GM19351 (cell line): Measurements from ENCODE around the gene INTS1.

ENCODE experiments used
- ATAC-seq: cut with Tn5 transposase; IDR thresholded peaks from one replicate; pipeline ENCODE4 v1.9.1; 2021; ENCODE audit warnings: mild to moderate bottlenecking, moderate library complexity; ENCODE audit not compliant: unreplicated experiment

Gene INTS1

DNA sequence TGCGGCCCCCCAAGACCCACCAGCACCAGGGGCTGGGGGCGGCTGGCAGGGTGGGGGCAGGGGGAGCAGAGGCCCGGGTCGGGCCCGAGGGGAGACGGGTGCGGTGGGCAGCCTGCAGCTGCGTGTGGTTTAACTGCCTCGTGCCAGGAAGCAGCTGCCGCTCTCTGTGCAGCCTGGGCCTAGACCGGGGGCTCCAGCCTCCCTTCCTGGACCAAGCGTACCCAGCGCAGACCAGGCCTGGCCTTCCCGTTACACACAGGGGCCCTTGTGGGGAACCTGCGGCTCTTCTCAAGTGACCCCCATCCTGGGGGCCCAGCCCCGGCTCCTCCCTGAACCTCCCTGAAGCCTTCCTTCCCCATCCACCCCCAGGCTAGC lies 6.6 kb upstream of the INTS1 start:
- ATAC-seq = no peak

GRCh38 chr7:1509226-1509625 lies 5.0 kb upstream of the INTS1 start:
- ATAC-seq = no peak

GRCh38 chr7:1508277-1508758 lies 4.1 kb upstream of the INTS1 start:
- no peak for ATAC-seq

GRCh38 chr7:1505731-1506550 lies 1.8 kb upstream of the INTS1 start:
- ATAC-seq = no peak

DNA sequence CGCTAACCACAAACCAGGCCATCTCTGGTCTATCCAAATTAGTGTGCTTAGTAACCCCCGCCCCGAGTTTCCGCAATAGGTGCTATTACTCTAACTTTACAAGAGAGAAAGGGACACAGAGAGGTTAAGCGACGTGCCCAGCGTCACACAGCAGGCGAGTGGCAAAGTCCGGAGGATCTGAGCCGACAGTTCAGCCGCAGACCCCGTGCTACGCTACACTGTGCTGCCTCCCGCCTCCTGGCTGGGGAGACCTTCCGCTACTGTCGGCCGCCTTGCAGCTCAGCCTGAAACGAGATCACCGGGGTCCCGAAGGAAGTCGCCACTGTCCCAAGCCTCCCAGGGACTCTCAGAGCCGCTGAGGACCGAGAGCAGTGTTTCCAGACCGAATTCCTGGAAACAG lies 799 bp downstream of the INTS1 start:
- no peak for ATAC-seq

- no peak for ATAC-seq
These were observed 1.3 kb downstream of the INTS1 start for GRCh38 chr7:1502845-1503244.

- no peak for ATAC-seq
These were observed 2.5 kb downstream of the INTS1 start for GRCh38 chr7:1501487-1502270.

DNA sequence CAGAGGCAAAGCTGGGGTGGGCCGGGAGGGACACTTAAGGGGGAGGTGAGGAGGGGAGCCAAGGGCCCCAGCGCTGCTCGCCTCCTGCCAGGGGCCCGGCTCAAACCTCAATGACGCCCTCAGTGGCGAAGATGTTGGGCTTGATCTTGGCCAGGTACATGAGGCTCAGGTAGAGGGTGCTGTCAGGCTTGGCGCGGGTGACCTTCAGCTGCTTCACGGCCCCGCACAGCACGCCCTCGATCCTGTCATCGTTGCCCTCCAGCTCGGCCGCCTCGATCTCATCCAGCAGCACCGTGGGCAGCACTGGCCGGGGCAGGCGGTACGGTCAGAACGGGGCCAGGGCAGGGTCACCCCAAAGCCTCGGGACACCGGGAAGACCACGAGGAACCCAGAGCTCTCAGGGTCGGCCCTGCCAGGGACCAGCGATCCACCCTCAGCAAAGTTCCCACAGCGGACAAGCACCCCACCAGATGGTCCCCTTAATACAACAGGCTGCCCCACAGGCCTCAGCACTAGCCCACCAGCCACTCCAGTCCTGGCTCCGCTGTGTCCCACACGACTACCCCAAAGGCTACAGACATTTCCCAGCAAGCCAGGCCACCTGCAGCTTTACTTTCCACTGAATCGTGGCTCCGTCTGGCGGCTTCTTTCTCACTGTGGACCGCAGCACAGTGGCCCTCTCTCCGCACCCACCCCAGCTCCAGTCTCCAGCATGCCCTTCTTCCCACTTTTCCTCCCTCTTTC lies 4.0 kb downstream of the INTS1 start:
- no peak for ATAC-seq

DNA sequence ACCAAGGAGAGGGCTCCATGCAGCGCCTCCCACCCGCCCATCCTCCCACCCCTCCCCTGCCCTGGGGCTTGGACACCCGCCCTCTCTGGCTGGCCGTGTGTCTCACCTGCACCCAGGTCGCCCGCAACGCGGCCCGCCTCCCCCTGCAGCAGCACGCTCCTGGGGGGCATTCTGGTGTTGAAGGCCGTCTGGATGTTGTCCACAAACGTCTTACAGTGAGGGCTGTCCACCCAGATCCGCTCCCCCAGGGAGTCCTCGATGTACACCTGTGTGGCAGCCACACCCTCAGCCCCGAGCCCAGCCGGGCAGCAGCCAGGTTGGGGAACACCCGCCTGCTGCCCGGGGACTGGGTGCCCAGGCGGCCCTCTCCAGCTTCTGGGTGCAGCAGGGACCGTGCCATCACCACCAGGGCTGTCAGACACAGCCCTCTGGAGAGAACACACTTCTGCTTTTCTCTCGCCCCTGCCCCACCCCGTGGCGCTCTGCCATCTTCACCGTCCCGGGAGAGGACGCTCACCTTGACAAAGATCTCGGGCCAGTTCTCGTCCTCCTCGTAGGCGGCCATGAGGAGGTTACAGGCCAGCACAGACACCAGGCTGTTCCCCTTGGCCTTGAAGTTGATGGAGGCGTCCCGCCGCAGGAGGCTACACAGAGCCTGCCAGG lies 4.7 kb downstream of the INTS1 start:
- ATAC-seq = no peak

- no peak for ATAC-seq
These were observed 5.6 kb downstream of the INTS1 start for GRCh38 chr7:1498370-1499305.

DNA sequence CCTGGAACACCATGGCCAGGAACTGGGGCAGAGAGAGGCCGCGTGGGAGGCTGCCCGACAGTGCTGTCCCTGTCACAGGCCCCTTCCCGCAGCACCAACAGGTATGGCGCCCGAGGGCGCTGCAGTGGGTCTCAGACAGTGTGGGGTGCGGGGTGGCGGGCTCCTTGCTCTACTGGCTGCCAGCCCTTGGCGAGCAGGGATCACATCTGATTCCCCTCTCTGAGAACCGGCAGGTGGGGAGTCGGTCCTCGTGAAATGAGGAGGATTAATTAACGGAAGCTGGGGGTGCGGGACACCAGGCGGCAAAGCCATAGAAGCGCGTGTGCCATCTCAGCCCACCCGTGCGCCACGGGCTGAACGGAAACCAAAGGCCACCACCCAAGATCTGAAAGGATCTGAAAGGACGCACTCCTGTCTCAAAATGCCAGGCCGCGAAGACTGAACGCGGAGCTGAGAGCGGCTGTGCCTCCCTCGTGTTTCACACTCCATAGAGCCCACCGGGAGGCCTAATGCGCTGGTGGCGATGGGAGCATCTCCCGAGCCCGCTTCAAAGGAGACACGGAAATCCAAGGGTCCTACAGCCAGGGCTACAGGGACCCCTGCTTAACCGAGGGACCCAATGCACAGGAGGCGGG lies 6.8 kb downstream of the INTS1 start:
- ATAC-seq = no peak

DNA sequence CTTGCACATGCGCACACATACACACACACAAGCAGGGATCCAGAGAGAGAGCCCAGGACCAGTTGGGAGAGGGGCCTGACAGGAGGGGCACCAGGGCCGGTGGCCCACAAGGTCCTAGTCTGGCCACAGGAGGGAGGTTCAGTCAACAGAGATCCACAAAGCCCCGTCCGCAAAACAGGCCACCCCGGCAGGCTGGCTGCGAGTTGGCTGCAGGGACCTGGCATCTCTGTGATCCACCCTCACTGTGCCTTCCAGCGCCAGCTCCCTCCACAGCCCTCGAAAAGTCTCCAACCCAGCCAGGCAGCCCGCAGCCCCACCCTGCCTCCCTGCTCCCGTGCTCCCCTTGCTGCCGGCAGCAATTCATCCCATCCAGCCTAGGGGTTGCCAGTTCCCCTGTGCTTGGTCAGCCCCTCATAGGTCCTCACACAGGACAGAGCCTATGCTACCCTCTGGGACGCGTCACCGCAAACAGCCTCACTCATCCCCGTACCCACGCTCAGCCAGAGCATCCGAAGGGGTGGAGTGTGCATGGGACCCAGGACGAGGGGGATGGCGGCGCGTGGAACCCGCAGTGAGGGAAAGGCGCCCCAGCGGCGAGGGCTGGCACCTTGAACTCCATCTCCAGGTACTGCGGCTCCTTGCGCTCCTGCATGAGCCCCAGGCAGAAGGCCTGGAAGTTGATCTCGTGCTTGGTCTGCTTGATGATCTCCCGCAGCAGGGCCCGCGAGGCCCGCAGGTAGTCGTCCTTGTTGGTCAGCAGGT lies 7.5 kb downstream of the INTS1 start:
- no peak for ATAC-seq

DNA sequence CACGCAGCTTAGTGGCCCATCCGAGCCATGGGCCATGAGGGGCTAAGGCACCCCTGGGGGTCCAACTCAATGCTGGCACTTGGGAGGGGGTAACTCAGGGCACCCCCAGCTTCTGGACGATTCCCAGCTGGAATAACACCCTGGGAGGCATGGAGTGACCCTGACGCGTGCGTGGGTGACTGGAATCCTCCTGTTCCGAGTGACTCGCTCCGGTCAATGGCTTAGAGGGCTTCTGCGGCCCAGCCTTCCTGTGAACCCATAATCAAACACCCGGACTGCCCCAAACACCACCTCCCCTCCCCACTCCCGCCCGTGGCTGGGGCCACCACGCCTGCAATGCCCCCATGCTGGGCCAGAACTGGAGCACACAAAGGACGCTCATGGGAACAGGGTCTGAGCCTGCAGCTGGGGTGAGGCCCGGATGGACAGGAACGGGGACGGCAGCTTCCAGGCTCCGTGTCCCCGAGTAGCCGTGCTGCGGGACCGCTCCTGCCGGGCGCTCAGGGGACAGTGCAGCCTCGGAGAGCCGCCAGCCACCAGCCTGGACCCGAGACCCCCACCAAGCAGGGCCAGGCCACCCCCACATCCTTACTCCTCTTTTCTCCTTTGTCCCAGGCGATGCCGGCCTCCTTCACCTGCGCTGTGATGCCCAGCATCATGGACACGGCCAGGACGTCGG lies 8.5 kb downstream of the INTS1 start:
- no peak for ATAC-seq

- no peak for ATAC-seq
These were observed 9.2 kb downstream of the INTS1 start for GRCh38 chr7:1494866-1495563.

DNA sequence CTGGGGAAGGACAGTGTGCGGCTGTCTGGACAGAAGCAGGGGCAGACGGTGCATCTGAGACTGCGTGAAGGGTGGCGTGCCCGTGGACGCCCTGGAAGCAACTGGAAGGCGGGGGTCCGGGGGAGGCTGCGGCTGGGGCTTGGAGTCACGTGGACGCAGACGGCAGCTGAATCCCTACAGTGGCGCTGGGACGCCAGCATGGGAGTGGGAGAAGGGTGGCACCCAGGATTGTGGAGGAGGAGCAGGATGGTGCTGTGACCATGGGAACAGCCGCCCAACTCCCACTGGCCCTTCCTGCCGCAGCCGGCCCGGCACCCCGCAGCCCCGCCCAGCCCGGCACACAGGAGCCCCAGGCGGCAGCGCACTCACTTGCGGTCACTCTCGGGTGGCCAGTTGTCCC lies 9.7 kb downstream of the INTS1 start:
- ATAC-seq = no peak

- no peak for ATAC-seq
These were observed 10.6 kb downstream of the INTS1 start for GRCh38 chr7:1493571-1493970.

DNA sequence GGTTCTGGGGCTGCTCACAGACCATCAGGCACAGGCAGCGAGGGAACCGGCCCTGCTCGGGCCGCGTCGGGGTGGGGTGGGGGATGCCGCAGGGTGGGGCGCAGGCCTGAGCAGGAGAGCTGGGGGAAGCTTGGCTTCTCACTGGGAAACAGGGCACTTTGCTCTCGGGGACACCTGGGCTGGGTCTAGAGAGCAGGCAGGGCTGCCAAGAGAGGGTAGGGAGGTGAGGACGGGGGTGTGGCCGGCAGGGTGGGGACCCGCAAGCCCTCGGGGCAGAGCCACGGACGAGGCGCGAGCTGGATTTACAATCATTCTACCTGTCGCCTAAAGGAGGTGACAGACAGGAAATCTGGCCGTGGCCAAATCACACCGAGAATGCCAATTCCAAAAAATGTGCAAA lies 11.1 kb downstream of the INTS1 start:
- ATAC-seq = no peak

GRCh38 chr7:1492640-1493039 lies 11.5 kb downstream of the INTS1 start:
- ATAC-seq = no peak
